LNCAP (cell line): ENCODE data around the gene TMED1.

Experiments used
- TF ChIP-seq, protein P1 (sequence below): fragments of 450-650 bp; IDR thresholded peaks from 2 replicates; pipeline ENCODE4 v1.5.1; 2017; ENCODE audit warnings: mild to moderate bottlenecking

The TMED1 gene

DNA sequence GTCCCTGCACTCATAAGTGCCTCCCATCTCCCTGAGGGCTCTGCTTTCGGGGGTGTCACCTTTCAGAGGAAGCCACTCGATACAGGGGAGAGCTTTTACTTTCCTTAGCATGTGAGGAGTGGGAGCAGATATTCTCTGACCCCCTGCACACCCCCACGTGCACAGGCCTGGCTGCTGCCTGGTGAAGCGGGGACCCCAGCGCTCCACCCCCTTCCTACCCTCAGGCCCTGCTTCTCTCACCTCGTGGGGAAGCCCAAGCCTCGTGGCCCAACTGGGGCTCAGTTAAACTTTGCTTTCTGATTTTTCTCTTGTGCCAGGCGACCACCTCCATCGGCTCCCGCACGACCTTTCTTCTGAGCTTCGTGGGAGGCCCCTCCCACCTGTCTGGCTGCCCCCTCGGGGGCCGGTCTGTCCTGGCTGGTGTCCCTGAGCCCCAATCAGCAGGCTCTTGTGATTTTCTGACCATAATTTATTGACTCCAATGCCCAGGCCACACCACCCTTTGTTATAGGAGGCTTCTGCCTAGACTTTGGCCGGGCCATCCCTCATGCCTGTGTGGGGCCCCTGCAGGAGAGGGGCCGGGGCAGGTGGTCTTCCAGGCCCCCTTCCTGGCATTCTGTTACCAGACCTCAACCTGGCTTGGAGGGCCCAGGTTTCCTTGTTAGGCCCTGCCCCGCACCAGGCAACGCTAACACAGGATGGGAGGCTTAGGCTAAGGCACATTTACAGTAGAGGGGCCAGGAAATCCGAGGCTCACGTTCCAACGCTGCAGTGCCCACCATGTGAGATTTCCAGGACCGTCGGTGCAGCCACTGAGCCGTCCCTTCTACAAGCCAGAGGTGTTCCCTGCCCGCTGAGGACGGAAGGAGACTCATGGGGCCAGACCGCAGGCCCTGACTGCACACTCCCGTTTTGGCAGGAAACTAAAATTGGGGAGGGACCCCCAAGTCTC lies 3.7 kb downstream of the TMED1 start:
- TF ChIP-seq, protein P1, sequence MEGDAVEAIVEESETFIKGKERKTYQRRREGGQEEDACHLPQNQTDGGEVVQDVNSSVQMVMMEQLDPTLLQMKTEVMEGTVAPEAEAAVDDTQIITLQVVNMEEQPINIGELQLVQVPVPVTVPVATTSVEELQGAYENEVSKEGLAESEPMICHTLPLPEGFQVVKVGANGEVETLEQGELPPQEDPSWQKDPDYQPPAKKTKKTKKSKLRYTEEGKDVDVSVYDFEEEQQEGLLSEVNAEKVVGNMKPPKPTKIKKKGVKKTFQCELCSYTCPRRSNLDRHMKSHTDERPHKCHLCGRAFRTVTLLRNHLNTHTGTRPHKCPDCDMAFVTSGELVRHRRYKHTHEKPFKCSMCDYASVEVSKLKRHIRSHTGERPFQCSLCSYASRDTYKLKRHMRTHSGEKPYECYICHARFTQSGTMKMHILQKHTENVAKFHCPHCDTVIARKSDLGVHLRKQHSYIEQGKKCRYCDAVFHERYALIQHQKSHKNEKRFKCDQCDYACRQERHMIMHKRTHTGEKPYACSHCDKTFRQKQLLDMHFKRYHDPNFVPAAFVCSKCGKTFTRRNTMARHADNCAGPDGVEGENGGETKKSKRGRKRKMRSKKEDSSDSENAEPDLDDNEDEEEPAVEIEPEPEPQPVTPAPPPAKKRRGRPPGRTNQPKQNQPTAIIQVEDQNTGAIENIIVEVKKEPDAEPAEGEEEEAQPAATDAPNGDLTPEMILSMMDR = no peak

DNA sequence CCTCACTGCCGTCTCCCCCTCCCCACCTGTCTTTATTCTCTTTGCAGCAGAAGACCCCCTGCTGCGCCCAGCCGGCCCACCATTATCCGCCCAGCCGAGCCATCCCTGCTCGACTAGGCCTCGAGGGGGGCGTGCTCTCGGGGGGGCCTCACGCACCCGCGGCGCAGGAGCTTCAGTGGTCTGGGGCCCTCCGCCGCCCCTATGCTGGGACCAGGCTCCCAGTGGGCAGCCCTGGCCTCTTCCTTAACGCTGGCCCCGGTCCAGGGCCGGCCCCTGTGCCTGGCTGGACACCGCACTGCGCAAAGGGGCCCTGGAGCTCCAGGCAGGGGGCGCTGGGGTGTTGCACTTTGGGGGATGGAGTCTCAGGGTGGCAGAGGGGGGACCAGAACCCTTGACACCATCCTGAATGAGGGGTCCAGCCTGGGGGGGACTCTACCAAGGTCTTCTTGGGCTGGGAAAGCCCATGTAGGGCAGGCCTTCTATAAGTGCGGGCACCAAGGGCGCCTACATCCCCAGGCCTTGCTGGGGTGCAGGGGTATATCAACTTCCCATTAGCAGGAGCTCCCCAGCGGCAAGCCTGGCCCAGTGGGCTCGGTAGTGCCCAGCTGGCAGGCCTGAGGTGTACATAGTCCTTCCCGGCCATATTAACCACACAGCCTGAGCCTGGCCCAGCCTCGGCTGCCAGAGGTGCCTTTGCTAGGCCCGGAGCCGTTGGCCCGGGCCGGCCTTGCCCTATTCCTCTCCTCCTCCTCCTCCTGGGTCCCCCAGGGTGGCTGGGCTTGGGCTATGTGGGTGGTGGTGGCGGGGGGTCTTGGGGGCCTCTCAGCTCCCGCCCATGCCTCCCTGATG lies 4.9 kb downstream of the TMED1 start:
- TF ChIP-seq, protein P1 = no peak

DNA sequence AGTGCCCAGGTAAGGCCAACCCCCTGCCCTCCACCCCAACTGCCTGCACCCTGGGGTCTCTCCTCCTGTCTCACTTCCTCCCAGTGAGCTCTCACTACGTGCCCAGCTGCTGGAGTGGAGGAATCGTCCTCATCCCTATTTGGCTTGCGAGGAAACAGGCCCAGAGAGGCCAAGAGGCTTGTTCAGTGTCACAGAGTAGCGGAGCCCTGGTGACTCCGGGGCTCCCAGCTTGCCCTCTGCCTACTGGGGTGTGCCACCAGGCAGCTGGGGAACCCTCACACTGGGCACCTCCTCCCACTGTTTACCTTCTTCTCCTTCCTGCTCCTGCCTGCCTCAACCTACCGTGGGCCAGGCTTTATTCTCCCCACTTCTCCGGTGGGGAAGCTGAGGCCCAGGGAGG lies 5.6 kb downstream of the TMED1 start:
- TF ChIP-seq, protein P1 = no peak

DNA sequence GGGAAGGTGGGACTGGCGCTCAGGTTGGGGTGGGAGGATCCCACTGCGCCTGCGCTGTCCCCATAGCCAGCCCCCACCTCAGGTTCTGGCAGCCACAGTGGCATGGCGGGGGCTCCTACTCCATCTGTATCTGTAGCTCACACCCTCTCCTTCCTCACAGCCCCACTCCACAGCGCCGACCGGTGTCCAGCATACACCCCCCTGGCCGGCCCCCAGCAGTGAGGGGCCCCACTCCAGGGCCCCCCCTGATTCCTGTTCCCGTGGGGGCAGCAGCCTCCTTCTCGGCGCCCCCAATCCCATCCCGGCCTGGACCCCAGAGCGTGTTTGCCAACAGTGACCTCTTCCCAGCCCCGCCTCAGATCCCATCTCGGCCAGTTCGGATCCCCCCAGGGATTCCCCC lies 6.0 kb downstream of the TMED1 start:
- TF ChIP-seq, protein P1 = no peak

DNA sequence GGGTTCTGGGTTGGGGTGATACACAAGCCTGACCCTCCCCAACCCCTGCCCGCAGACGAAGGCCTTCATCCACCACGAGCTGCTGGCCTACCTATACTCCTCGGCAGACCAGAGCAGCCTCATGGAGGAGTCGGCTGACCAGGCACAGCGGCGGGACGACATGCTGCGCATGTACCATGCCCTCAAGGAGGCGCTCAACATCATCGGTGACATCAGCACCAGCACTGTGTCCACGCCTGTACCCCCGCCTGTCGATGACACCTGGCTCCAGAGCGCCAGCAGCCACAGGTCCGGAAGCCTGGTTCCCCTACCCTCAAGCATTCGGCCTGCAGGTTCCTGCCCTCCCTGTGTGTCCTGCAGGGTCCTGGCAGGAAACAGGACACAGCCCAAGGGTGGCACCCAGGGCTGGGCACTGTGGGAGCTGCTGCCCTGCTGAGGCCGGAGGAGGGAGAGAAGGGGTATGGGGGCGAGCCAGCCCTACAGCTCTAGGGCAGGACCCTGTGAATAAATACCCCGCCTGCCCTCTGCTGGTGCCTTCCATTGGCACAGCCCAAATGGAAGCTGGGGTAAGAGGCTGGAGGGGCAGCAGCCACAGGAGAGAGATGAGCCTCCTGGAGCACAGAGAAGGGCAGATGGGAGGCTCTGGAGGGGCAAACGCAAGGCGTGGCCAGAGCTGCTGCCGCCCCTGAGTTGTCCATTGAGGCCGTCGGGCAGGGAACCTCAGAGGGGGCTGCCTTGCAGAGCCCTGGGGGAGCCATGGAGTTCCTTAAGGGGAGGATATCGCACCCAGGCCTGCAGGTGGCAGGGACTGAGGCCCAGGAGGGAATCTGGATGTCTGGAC lies 6.8 kb downstream of the TMED1 start:
- TF ChIP-seq, protein P1 = no peak

DNA sequence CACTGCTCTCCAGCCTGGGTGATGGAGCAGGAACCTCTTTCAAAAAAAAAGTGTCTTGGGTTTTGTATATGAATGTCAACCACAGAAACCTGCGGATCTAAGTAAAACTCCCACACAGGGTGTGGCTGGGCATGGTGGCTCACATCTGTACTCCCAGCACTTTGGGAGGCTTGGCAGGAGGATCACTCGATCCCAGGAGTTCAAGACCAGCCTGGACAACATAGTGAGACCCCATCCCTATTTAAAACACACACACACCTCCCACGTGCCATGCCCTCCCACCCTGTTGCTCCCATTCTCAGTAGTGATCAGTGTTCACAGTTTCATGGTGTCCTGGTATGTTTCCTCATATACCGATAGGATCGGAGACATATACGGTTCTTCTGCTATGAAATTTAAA lies 9.2 kb downstream of the TMED1 start:
- TF ChIP-seq, protein P1 = no peak

DNA sequence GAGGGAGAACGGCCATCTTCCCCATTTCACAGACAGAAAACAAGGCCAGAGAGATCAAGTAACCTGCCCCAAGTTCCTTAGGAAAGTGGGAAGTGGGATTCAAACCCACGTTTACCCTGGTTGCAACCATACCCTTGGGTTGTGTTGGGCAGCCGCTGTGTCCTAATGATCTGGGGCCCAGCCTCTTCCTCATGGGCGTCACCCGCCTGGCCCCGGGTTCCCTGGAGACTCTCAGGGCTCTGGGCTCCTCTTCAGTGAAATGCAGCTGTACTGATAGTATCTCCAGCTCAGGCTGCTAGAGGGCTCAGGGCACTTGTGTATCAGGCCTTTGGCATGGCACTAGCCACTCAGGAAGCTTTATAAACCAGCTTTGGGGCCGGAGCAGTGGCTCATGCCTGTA lies 9.8 kb downstream of the TMED1 start:
- TF ChIP-seq, protein P1 = no peak
